Measurements from ENCODE around the gene C10orf105.

C10orf105 gene

GRCh38 chr10:71711052-71711623 lies 8.4 kb downstream of the C10orf105 start:
- H3K9ac ChIP-seq (ENCODE audit: low read length): no peak overlapping the region
- no peak overlapping the region for H3K27ac ChIP-seq (ENCODE audit: low read depth, low read length)
- H3K36me3 ChIP-seq (ENCODE audit: insufficient read depth, low read length): no peaks in the 10 kb centered on the region
- no peaks in the 10 kb centered on the region for H3K27me3 ChIP-seq (ENCODE audit: control insufficient read depth in 1 of 2, insufficient read depth in 2 of 2, low read length in 2 of 2)
- no peak overlapping the region for H3K4me3 ChIP-seq (ENCODE audit: low read depth in 1 of 2, low read length in 2 of 2)
- peaks cover 38% of the 10 kb centered on the region for H3K4me1 ChIP-seq (ENCODE audit: insufficient read depth, low read length)
- no peaks in the 10 kb centered on the region for H3K9me3 ChIP-seq (ENCODE audit: low read length)

- Histone ChIP-seq H3K4me1 (ENCODE audit: insufficient read depth, low read length) (peaks cover 33% of the 10 kb centered on the region), H3K9me3 (ENCODE audit: low read length) (no peaks in the 10 kb centered on the region), H3K36me3 (ENCODE audit: insufficient read depth, low read length) (no peaks in the 10 kb centered on the region), H3K27me3 (ENCODE audit: control insufficient read depth in 1 of 2, insufficient read depth in 2 of 2, low read length in 2 of 2) (no peaks in the 10 kb centered on the region), H3K9ac (ENCODE audit: low read length) (no peak overlapping the region), H3K4me3 (ENCODE audit: low read depth in 1 of 2, low read length in 2 of 2) (no peak overlapping the region), H3K27ac (ENCODE audit: low read depth, low read length) (no peak overlapping the region)
Observed at GRCh38 chr10:71710519-71710918, 9.1 kb downstream of the C10orf105 start.

- Histone ChIP-seq H3K4me1 (ENCODE audit: insufficient read depth, low read length) (peaks cover 20% of the 10 kb centered on the region), H3K9me3 (ENCODE audit: low read length) (no peaks in the 10 kb centered on the region), H3K27me3 (ENCODE audit: control insufficient read depth in 1 of 2, insufficient read depth in 2 of 2, low read length in 2 of 2) (no peaks in the 10 kb centered on the region), H3K36me3 (ENCODE audit: insufficient read depth, low read length) (no peaks in the 10 kb centered on the region), H3K4me3 (ENCODE audit: low read depth in 1 of 2, low read length in 2 of 2) (no peak overlapping the region), H3K9ac (ENCODE audit: low read length) (no peak overlapping the region), H3K27ac (ENCODE audit: low read depth, low read length) (no peak overlapping the region)
Observed at GRCh38 chr10:71708897-71709882, 10.4 kb downstream of the C10orf105 start.

- no peaks in the 10 kb centered on the region for H3K36me3 ChIP-seq (ENCODE audit: insufficient read depth, low read length)
- no peak overlapping the region for H3K9ac ChIP-seq (ENCODE audit: low read length)
- no peak overlapping the region for H3K27ac ChIP-seq (ENCODE audit: low read depth, low read length)
- peaks cover 11% of the 10 kb centered on the region for H3K4me1 ChIP-seq (ENCODE audit: insufficient read depth, low read length)
- no peaks in the 10 kb centered on the region for H3K27me3 ChIP-seq (ENCODE audit: control insufficient read depth in 1 of 2, insufficient read depth in 2 of 2, low read length in 2 of 2)
- H3K9me3 ChIP-seq (ENCODE audit: low read length): no peaks in the 10 kb centered on the region
- no peak overlapping the region for H3K4me3 ChIP-seq (ENCODE audit: low read depth in 1 of 2, low read length in 2 of 2)
Observed at GRCh38 chr10:71708301-71708703, 11.3 kb downstream of the C10orf105 start.

- Histone ChIP-seq H3K36me3 (ENCODE audit: insufficient read depth, low read length) (no peaks in the 10 kb centered on the region), H3K4me1 (ENCODE audit: insufficient read depth, low read length) (peaks cover 1% of the 10 kb centered on the region), H3K4me3 (ENCODE audit: low read depth in 1 of 2, low read length in 2 of 2) (no peak overlapping the region), H3K27ac (ENCODE audit: low read depth, low read length) (no peak overlapping the region), H3K9me3 (ENCODE audit: low read length) (no peaks in the 10 kb centered on the region), H3K27me3 (ENCODE audit: control insufficient read depth in 1 of 2, insufficient read depth in 2 of 2, low read length in 2 of 2) (no peaks in the 10 kb centered on the region), H3K9ac (ENCODE audit: low read length) (no peak overlapping the region)
Observed at GRCh38 chr10:71707240-71707789, 12.3 kb downstream of the C10orf105 start.

GRCh38 chr10:71706216-71707121 lies 13.1 kb downstream of the C10orf105 start:
- Histone ChIP-seq H3K4me3 (ENCODE audit: low read depth in 1 of 2, low read length in 2 of 2) (no peak overlapping the region), H3K36me3 (ENCODE audit: insufficient read depth, low read length) (no peaks in the 10 kb centered on the region), H3K27ac (ENCODE audit: low read depth, low read length) (no peak overlapping the region), H3K27me3 (ENCODE audit: control insufficient read depth in 1 of 2, insufficient read depth in 2 of 2, low read length in 2 of 2) (no peaks in the 10 kb centered on the region), H3K4me1 (ENCODE audit: insufficient read depth, low read length) (no peaks in the 10 kb centered on the region), H3K9ac (ENCODE audit: low read length) (no peak overlapping the region), H3K9me3 (ENCODE audit: low read length) (no peaks in the 10 kb centered on the region)

GRCh38 chr10:71705582-71705981 lies 14.0 kb downstream of the C10orf105 start:
- Histone ChIP-seq H3K27ac (ENCODE audit: low read depth, low read length) (no peak overlapping the region), H3K4me3 (ENCODE audit: low read depth in 1 of 2, low read length in 2 of 2) (no peak overlapping the region), H3K9ac (ENCODE audit: low read length) (no peak overlapping the region), H3K27me3 (ENCODE audit: control insufficient read depth in 1 of 2, insufficient read depth in 2 of 2, low read length in 2 of 2) (no peaks in the 10 kb centered on the region), H3K9me3 (ENCODE audit: low read length) (no peaks in the 10 kb centered on the region), H3K4me1 (ENCODE audit: insufficient read depth, low read length) (no peaks in the 10 kb centered on the region), H3K36me3 (ENCODE audit: insufficient read depth, low read length) (no peaks in the 10 kb centered on the region)

- Histone ChIP-seq H3K9me3 (ENCODE audit: low read length) (no peaks in the 10 kb centered on the region), H3K9ac (ENCODE audit: low read length) (no peak overlapping the region), H3K4me1 (ENCODE audit: insufficient read depth, low read length) (no peaks in the 10 kb centered on the region)
Observed at GRCh38 chr10:71704816-71705215, 14.8 kb downstream of the C10orf105 start.

GRCh38 chr10:71703577-71703976 lies 16.0 kb downstream of the C10orf105 start:
- H3K4me3 ChIP-seq (ENCODE audit: low read depth in 1 of 2, low read length in 2 of 2): no peak overlapping the region
- H3K36me3 ChIP-seq (ENCODE audit: insufficient read depth, low read length): no peaks in the 10 kb centered on the region
- no peak overlapping the region for H3K9ac ChIP-seq (ENCODE audit: low read length)
- H3K27ac ChIP-seq (ENCODE audit: low read depth, low read length): no peak overlapping the region
- no peaks in the 10 kb centered on the region for H3K9me3 ChIP-seq (ENCODE audit: low read length)
- H3K4me1 ChIP-seq (ENCODE audit: insufficient read depth, low read length): no peaks in the 10 kb centered on the region
- no peaks in the 10 kb centered on the region for H3K27me3 ChIP-seq (ENCODE audit: control insufficient read depth in 1 of 2, insufficient read depth in 2 of 2, low read length in 2 of 2)

More at GRCh38 chr10:71704816-71705215, 14.8 kb downstream of the C10orf105 start:
- H3K4me3 ChIP-seq (ENCODE audit: low read depth in 1 of 2, low read length in 2 of 2): no peak overlapping the region
- H3K27ac ChIP-seq (ENCODE audit: low read depth, low read length): no peak overlapping the region
- no peaks in the 10 kb centered on the region for H3K27me3 ChIP-seq (ENCODE audit: control insufficient read depth in 1 of 2, insufficient read depth in 2 of 2, low read length in 2 of 2)
- H3K36me3 ChIP-seq (ENCODE audit: insufficient read depth, low read length): no peaks in the 10 kb centered on the region

GRCh38 chr10:71701496-71702132 lies 18.0 kb downstream of the C10orf105 start:
- Histone ChIP-seq H3K27me3 (ENCODE audit: control insufficient read depth in 1 of 2, insufficient read depth in 2 of 2, low read length in 2 of 2) (no peaks in the 10 kb centered on the region), H3K9me3 (ENCODE audit: low read length) (no peaks in the 10 kb centered on the region), H3K36me3 (ENCODE audit: insufficient read depth, low read length) (no peaks in the 10 kb centered on the region), H3K9ac (ENCODE audit: low read length) (no peak overlapping the region), H3K4me1 (ENCODE audit: insufficient read depth, low read length) (no peaks in the 10 kb centered on the region), H3K4me3 (ENCODE audit: low read depth in 1 of 2, low read length in 2 of 2) (no peak overlapping the region), H3K27ac (ENCODE audit: low read depth, low read length) (no peak overlapping the region)

Data from muscle layer of colon (tissue), 2 donors.